MCF 10A (cell line): Measurements from ENCODE around the gene ADAMTS2. TPM values are rescaled to one million over a fixed set of nuclear protein-coding genes. Genes with fewer than 3 reads are reported as not detected.

Source experiments
- total RNA-seq: library from RNA; stranded (reverse); gene quantifications from 2 replicates; pipeline ENCODE4 v1.2.3, GENCODE V29; 2022

The ADAMTS2 gene
- total RNA-seq, 1 experiment from 2014 or later: not detected

Other genes starting within 250 kb of the ADAMTS2 start
- gene RUFY1, start 205.1 kb upstream of the ADAMTS2 start, total RNA-seq: 64.7 and 77.0 TPM in 2 replicates